Upper lobe of left lung (tissue), 6 donors: Measurements from ENCODE around the gene ZBED1. TPM values are rescaled to one million over a fixed set of nuclear protein-coding genes. Genes with fewer than 3 reads are reported as not detected.

ENCODE experiments used
- ATAC-seq, 2 donors: fragments of 200-7000 bp; cut with Tn5 transposase; one replicate each; pipeline ENCODE4 v1.9.1; 2022; ENCODE audit warnings: mild to moderate bottlenecking in 2 of 2, moderate library complexity in 2 of 2; ENCODE audit not compliant: low FRiP score in 2 of 2
- DNase-seq, 2 donors: peaks; one replicate each; pipeline ENCODE4 v3.0.0-alpha.2; 2019 to 2020
- H3K27ac ChIP-seq, 4 donors: fragments of 200-600 bp; sonication (generic); one replicate each; pipeline ENCODE4 v1.5.1; 2016 to 2019
- H3K27me3 ChIP-seq, 4 donors: fragments of 200-600 bp; sonication (generic); one replicate each; pipeline ENCODE4 v1.5.1; 2017 to 2019
- H3K36me3 ChIP-seq, 4 donors: fragments of 200-600 bp; sonication (generic); one replicate each; pipeline ENCODE4 v1.5.1; 2016 to 2019
- H3K4me1 ChIP-seq, 4 donors: fragments of 200-600 bp; sonication (generic); one replicate each; pipeline ENCODE4 v1.5.1; 2018 to 2019
- H3K4me3 ChIP-seq, 4 donors: fragments of 200-600 bp; sonication (generic); one replicate each; pipeline ENCODE4 v1.5.1; 2017 to 2019; ENCODE audit warnings: mild to moderate bottlenecking in 2 of 4, moderate library complexity in 1 of 4
- H3K9me3 ChIP-seq, 4 donors: fragments of 200-600 bp; sonication (generic); one replicate each; pipeline ENCODE4 v1.5.1; 2018 to 2019
- EP300 ChIP-seq, 4 donors: sonication (generic); formaldehyde crosslinking; IDR thresholded peaks; one replicate each; pipeline ENCODE4 v1.5.1; 2017; ENCODE audit warnings: antibody characterized with exemption in 4 of 4, control low read depth in 2 of 4
- POLR2A ChIP-seq, 4 donors: fragments of 450-650 bp; IDR thresholded peaks; one replicate each; pipeline ENCODE4 v1.5.1; 2016 to 2017; ENCODE audit warnings: antibody characterized with exemption in 4 of 4, mild to moderate bottlenecking in 2 of 4
- POLR2AphosphoS5 ChIP-seq, 2 donors: sonication (generic); formaldehyde crosslinking; IDR thresholded peaks; one replicate each; pipeline ENCODE4 v1.5.1; 2017; ENCODE audit warnings: antibody characterized with exemption in 2 of 2
- WGBS, 2 donors: methylation state at CpG; one replicate each; pipeline ENCODE4 v1.1.5; 2017 to 2018; 5-methylcytosine and 5-hydroxymethylcytosine counted together
- total RNA-seq, 6 donors: library from RNA; depleted of rRNA in 4 of 6; stranded (reverse); fragments of >200 nt in 4 of 6; gene quantifications; one replicate each; pipeline versions ENCODE4 v1.1.0 to v1.2.1, GENCODE V29; 2016 to 2021
- TF ChIP-seq, protein P1 (sequence below), 6 experiments: fragments of 450-650 bp in 4 of 6; fragments of 200-600 bp in 2 of 6; sonication (generic) in 2 of 6; IDR thresholded peaks; one replicate each; pipeline ENCODE4 v1.5.1; 2016 to 2019; ENCODE audit warnings: antibody characterized with exemption in 6 of 6
- donor health status: DM: no; HTN: no; CAD: no; lungs with moderate emphysema.
- donor health status: DM: no; HTN: yes; CAD: no; lungs with severe emphysema.

The ZBED1 gene
- total RNA-seq, 6 donors from 2014 or later, result 33.2 to 48.7 (median 41.6) TPM

DNA sequence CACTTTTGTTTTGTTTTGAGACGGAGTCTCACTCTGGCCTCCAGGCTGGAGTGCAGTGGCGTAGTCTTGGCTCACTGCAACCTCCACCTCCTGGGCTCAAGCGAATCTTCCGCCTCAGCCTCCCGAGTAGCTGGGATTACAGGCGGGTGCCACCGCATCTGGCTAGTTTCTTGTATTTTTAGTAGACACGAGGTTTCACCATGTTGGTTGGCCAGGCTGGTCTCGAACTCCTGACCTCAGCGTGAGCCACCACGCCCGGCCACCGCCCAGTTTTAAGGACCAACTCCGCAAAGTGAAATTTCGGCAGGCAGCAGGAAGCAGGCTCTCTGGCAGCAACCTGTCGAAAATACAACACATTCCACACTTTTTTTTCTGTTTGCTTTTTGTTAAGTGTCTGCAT lies 13.4 kb downstream of the ZBED1 start:
- DNase-seq (peak in 1 of 2 donors; percentile 54), ATAC-seq (no peak)
- Histone ChIP-seq H3K36me3 (peaks cover 16 to 50% (median 36%) of the 10 kb centered on the region in 4 donors), H3K4me1 (no peaks in the 10 kb centered on the region), H3K27me3 (no peaks in the 10 kb centered on the region), H3K4me3 (no peak overlapping the region), H3K27ac (no peak overlapping the region), H3K9me3 (no peaks in the 10 kb centered on the region)
- WGBS, 2 donors, result 79 to 91% methylated on average over 16 of the region's 16 CpGs
- TF ChIP-seq POLR2A (IDR thresholded peaks at IDR 0.05) (no peak), POLR2AphosphoS5 (IDR thresholded peaks at IDR 0.05) (no peak), EP300 (IDR thresholded peaks at IDR 0.05) (no peak)
- TF ChIP-seq, protein P1, sequence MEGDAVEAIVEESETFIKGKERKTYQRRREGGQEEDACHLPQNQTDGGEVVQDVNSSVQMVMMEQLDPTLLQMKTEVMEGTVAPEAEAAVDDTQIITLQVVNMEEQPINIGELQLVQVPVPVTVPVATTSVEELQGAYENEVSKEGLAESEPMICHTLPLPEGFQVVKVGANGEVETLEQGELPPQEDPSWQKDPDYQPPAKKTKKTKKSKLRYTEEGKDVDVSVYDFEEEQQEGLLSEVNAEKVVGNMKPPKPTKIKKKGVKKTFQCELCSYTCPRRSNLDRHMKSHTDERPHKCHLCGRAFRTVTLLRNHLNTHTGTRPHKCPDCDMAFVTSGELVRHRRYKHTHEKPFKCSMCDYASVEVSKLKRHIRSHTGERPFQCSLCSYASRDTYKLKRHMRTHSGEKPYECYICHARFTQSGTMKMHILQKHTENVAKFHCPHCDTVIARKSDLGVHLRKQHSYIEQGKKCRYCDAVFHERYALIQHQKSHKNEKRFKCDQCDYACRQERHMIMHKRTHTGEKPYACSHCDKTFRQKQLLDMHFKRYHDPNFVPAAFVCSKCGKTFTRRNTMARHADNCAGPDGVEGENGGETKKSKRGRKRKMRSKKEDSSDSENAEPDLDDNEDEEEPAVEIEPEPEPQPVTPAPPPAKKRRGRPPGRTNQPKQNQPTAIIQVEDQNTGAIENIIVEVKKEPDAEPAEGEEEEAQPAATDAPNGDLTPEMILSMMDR (IDR thresholded peaks at IDR 0.05), result no peak

DNA sequence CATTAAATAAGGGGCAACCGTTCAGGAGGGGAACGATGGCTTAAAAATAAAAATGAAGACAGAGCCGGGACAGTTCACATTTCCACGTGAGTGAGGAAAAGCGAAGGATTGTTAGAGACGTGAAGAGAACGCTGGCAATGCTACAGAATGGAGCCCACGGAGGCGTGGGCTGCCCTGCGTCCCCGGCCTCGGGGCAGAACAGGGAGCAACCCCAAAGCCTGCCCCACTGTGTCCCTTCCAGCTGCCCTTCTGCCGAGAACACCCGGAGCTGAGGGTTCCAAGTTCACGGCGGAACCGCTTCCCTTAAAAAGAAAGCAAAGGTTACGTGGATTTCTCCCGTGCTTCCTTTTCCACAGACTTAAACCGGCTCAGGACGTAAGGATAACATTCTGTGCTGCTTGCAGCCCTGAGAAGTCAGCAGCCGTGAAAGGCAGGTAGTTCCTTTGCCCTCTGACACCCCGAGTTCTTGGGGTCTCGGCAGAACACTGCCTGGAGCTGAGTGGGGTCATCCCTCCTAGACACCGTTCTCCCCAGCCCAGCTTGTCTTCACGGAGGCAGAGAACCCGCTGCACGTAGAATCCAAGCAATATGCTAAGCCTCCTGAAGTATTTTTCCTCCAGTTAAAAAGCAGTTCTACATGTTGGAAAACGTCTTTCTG lies 14.2 kb downstream of the ZBED1 start:
- Histone ChIP-seq H3K27me3 (no peaks in the 10 kb centered on the region), H3K4me3 (no peak overlapping the region), H3K27ac (no peak overlapping the region), H3K9me3 (no peaks in the 10 kb centered on the region), H3K4me1 (no peaks in the 10 kb centered on the region), H3K36me3 (peaks cover 16 to 50% (median 36%) of the 10 kb centered on the region in 4 donors)
- no peak for TF ChIP-seq POLR2AphosphoS5 (IDR thresholded peaks at IDR 0.05)
- TF ChIP-seq, protein P1 (IDR thresholded peaks at IDR 0.05), result no peak
- TF ChIP-seq POLR2A (IDR thresholded peaks at IDR 0.05), result no peak
- TF ChIP-seq EP300 (IDR thresholded peaks at IDR 0.05), result no peak
- no peak for ATAC-seq
- no peak for DNase-seq
- 88 to 89% methylated on average over 29 of the region's 29 CpGs for WGBS, 2 donors

DNA sequence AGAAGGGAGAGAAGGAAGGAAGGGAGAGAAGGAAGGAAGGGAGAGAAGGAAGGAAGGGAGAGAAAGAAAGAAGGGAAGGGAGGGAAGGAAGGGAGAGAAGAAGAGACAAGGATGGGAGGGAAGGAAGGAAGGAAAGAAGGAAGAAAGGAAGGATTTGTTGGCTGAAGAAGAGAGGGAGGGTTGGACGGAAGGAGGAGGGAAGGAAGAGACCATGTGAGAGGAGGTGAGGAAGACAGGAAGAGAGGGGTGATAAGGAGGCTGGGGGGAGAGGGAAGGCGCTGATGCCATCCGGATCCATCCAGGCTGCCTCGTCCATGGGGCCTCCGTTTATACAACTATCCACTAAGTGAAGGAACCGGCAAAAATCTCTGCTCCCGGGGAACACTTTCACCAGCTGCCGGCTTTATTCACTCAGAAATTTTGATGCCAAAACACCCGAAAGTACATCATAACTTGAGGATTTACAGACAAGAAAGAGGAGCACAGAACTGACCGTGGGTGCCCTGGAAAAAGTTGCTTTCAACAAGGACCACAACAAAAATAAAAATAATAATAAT lies 14.9 kb downstream of the ZBED1 start:
- no peak for ATAC-seq
- Histone ChIP-seq H3K9me3 (no peaks in the 10 kb centered on the region), H3K27ac (peak overlapping the region in 1 of 4 donors; percentile 32), H3K4me3 (no peak overlapping the region), H3K27me3 (no peaks in the 10 kb centered on the region), H3K36me3 (peaks cover 16 to 50% (median 36%) of the 10 kb centered on the region in 4 donors), H3K4me1 (no peaks in the 10 kb centered on the region)
- DNase-seq, result no peak
- TF ChIP-seq, protein P1 (IDR thresholded peaks at IDR 0.05), result no peak
- TF ChIP-seq EP300 (IDR thresholded peaks at IDR 0.05), result no peak
- TF ChIP-seq POLR2AphosphoS5 (IDR thresholded peaks at IDR 0.05), result no peak
- no peak for TF ChIP-seq POLR2A (IDR thresholded peaks at IDR 0.05)
- WGBS, 2 donors, result 91% methylated on average over 10 of the region's 10 CpGs

DNA sequence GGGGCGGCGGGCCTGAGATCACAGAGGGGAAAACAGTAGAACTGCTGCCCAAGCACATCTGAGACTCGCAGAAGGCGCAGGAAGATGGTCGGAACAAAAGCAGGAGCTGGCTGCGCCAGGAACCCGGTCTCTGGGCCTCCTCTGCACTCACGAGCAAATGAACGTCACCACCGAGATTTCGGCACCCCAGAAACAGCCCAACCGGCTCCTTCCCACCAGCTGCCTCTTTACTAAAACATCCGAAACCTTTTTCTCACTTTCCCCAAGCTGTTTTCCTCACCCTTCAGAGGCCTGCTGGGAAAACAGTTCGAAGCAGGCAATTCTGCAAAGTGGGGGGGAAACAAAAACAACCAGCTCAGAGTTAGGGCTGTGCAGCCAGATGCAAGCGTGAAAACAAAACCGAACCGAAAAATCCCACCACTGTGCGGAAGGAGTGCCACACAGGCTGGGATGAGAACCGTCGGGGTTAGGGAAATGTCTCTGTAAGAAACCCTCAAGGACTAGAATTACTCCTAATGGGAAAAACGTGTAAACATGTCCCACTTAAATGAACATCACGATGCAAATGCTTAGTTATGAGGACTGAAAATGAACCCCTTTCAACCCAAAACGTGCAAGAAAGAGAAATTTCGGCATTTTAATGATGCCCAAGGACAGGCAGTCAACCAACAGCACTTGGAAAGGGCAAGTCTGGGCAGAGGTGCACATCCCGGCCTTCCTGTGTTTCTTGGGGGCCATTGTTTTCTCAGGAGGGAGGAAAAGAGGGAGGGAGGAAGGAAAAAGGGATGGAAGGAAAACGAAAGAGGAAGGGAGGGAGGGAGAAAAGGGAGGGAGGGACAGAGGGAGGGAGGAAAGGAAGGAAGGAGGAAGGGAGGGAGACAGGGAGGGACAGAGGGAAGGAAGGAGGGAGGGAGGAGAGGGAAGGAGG lies 15.8 kb downstream of the ZBED1 start:
- 69 to 71% methylated on average over 26 of the region's 26 CpGs for WGBS, 2 donors
- DNase-seq, result no peak
- H3K4me1 ChIP-seq, result no peaks in the 10 kb centered on the region
- ATAC-seq, result peak in 1 of 2 donors; percentile 59
- TF ChIP-seq EP300 (IDR thresholded peaks at IDR 0.05) (no peak), POLR2AphosphoS5 (IDR thresholded peaks at IDR 0.05) (no peak), POLR2A (IDR thresholded peaks at IDR 0.05) (no peak)
- TF ChIP-seq, protein P1 (IDR thresholded peaks at IDR 0.05), result no peak
- H3K36me3 ChIP-seq, result peaks cover 10 to 41% (median 29%) of the 10 kb centered on the region in 4 donors
- peak overlapping the region in 3 of 4 donors; percentile 30 to 48 (median 32) for H3K27ac ChIP-seq
- H3K27me3 ChIP-seq, result no peaks in the 10 kb centered on the region
- H3K4me3 ChIP-seq, result peak overlapping the region in 1 of 4 donors; percentile 22
- H3K9me3 ChIP-seq, result peaks cover 0 to 2% (median 0%) of the 10 kb centered on the region in 4 donors
